Activated CD8-positive, alpha-beta memory T cell treated with anti-CD3 and anti-CD28 coated beads, Interleukin-2, amount 50 U/mL, for 24 hours (primary cell): ENCODE results near the gene SLC25A20.
"Not testable (repeated sequence)": the region's sequence is repeated elsewhere in the genome, so short reads cannot be mapped to it uniquely, and the experiment has no call there.

Source experiments
- DNase-seq: peaks from one replicate; pipeline ENCODE4 v3.0.0-alpha.2; 2020; ENCODE audit errors: extremely low read depth

Gene SLC25A20

GRCh38 chr3:48898383-48899234, at the start of gene SLC25A20:
Gene SLC25A20 (minus strand): TSS chr3:48898882. CDS start chr3:48898794, 88 bp downstream.
- peak; percentile 80 for DNase-seq

GRCh38 chr3:48945891-48946549, 47.3 kb upstream of the SLC25A20 start:
- no peak for DNase-seq

GRCh38 chr3:48945432-48945831, 46.8 kb upstream of the SLC25A20 start:
- DNase-seq = no peak

- DNase-seq = no peak
Observed at GRCh38 chr3:48938689-48939088, 40.0 kb upstream of the SLC25A20 start.

GRCh38 chr3:48938156-48938555, 39.5 kb upstream of the SLC25A20 start:
- DNase-seq = no peak

- no peak for DNase-seq
Observed at GRCh38 chr3:48935530-48935929, 36.8 kb upstream of the SLC25A20 start.

GRCh38 chr3:48934333-48934991, 35.8 kb upstream of the SLC25A20 start:
- DNase-seq = no peak

GRCh38 chr3:48931944-48932580, 33.4 kb upstream of the SLC25A20 start:
- DNase-seq = no peak

GRCh38 chr3:48930590-48930989, 31.9 kb upstream of the SLC25A20 start:
- DNase-seq = no peak

- DNase-seq = no peak
Observed at GRCh38 chr3:48929358-48930035, 30.8 kb upstream of the SLC25A20 start.

- no peak for DNase-seq
Observed at GRCh38 chr3:48928679-48929078, 30.0 kb upstream of the SLC25A20 start.

GRCh38 chr3:48927928-48928327, 29.2 kb upstream of the SLC25A20 start:
- DNase-seq = no peak

- no peak for DNase-seq
Observed at GRCh38 chr3:48926425-48927392, 28.0 kb upstream of the SLC25A20 start.

GRCh38 chr3:48919215-48920138, 20.8 kb upstream of the SLC25A20 start:
- peak; percentile 30 for DNase-seq

GRCh38 chr3:48918388-48919214, 19.9 kb upstream of the SLC25A20 start, which contains the start of gene ARIH2:
Gene ARIH2 (plus strand): TSS chr3:48918842. CDS start chr3:48927559, 8,717 bp downstream.
- peak; percentile 66 for DNase-seq

- DNase-seq = no peak
Observed at GRCh38 chr3:48915296-48915695, 16.6 kb upstream of the SLC25A20 start.

GRCh38 chr3:48907026-48907425, 8.3 kb upstream of the SLC25A20 start:
- not testable (repeated sequence) for DNase-seq

- no peak for DNase-seq
Observed at GRCh38 chr3:48899273-48899672, 591 bp upstream of the SLC25A20 start.
